Panc1 (cell line): ENCODE data around the gene SPTLC2. TPM values are rescaled to one million over a fixed set of nuclear protein-coding genes. Genes with fewer than 3 reads are reported as not detected.

ENCODE experiments used
- ATAC-seq: fragments of 200-7000 bp; cut with Tn5 transposase; 2 replicates; pipeline ENCODE4 v1.9.1; 2020; ENCODE audit warnings: mild to moderate bottlenecking, moderate library complexity
- BruUV-seq: library from RNA; stranded (reverse); fragments of 400-500 nt; replicated peaks from 2 replicates; lab custom pipeline; 2021; lab: Mats Ljungman, UMichigan
- CTCF ChIA-PET: fragments of 300-600 bp; sonication (Branson Sonifier 250); formaldehyde crosslinking; loops from one replicate; lab custom pipeline; 2022; ENCODE audit warnings: antibody characterized with exemption; lab: Charles Lee
- POLR2A ChIA-PET: fragments of 300-600 bp; sonication (Branson Sonifier 250); formaldehyde crosslinking; loops from one replicate; lab custom pipeline; 2022; ENCODE audit warnings: antibody characterized with exemption; lab: Charles Lee
- DNase-seq: peaks from one replicate; pipeline ENCODE4 v3.0.0-alpha.2; 2010; ENCODE audit warnings: low read depth, low spot score
- H3K27ac ChIP-seq: 2 replicates; pipeline ENCODE4 v1.5.1; 2011; ENCODE audit warnings: mild to moderate bottlenecking, low read length, inconsistent platforms
- H3K27me3 ChIP-seq: fragments of 200-500 bp; sonication (Bioruptor generic); 2 replicates; pipeline ENCODE4 v1.6.0; 2014; ENCODE audit warnings: low read length, inconsistent platforms; ENCODE audit not compliant: control insufficient read depth, insufficient read depth
- H3K36me3 ChIP-seq: fragments of 200-500 bp; sonication (Bioruptor generic); 2 replicates; pipeline ENCODE4 v1.5.1; 2014; ENCODE audit warnings: inconsistent platforms, mild to moderate bottlenecking, low read length, moderate library complexity; ENCODE audit not compliant: control insufficient read depth, insufficient read depth
- H3K4me1 ChIP-seq: 2 replicates; pipeline ENCODE4 v1.5.1; 2011; ENCODE audit warnings: inconsistent platforms, mild to moderate bottlenecking, low read length, moderate library complexity; ENCODE audit not compliant: control insufficient read depth, insufficient read depth
- H3K4me3 ChIP-seq, 2 experiments: 2 replicates each; pipeline ENCODE4 v1.5.1; 2011 to 2012; ENCODE audit warnings: low read depth in 2 of 2, low read length in 2 of 2, mild to moderate bottlenecking in 2 of 2, inconsistent platforms in 1 of 2, moderate library complexity in 1 of 2
- H3K9me3 ChIP-seq: fragments of 200-500 bp; sonication (Bioruptor generic); 2 replicates; pipeline ENCODE4 v1.5.1; 2014; ENCODE audit warnings: low read depth, mild to moderate bottlenecking, inconsistent platforms, low read length, moderate library complexity; ENCODE audit not compliant: control insufficient read depth, insufficient read depth
- CTCF ChIP-seq: fragments of 450-650 bp; IDR thresholded peaks from 2 replicates; pipeline ENCODE4 v1.5.1; 2017; ENCODE audit warnings: mild to moderate bottlenecking
- POLR2AphosphoS5 ChIP-seq: IDR thresholded peaks from 2 replicates; pipeline ENCODE4 v1.6.1; 2012; ENCODE audit warnings: mild to moderate bottlenecking, low read depth, low read length, moderate library complexity
- REST ChIP-seq, 2 experiments: IDR thresholded peaks; 2 replicates each; pipeline ENCODE4 v1.6.1; 2011 to 2012; ENCODE audit warnings: low read depth in 2 of 2, control low read depth in 1 of 2, low read length in 1 of 2, mild to moderate bottlenecking in 1 of 2, moderate library complexity in 1 of 2; ENCODE audit not compliant: insufficient read depth in 1 of 2
- SIN3A ChIP-seq: IDR thresholded peaks from 2 replicates; pipeline ENCODE4 v1.6.1; 2012; ENCODE audit warnings: low read depth, mild to moderate bottlenecking, low read length, moderate library complexity, borderline replicate concordance; ENCODE audit not compliant: insufficient read depth
- TCF7L2 ChIP-seq: IDR thresholded peaks from 2 replicates; pipeline ENCODE4 v1.6.1; 2011; ENCODE audit warnings: mild to moderate bottlenecking, low read depth, low read length, inconsistent platforms
- in situ Hi-C: cut with HindIII; loops from 2 replicates; pipeline ENCODE4 v1.10.0; 2016; ENCODE audit warnings: low sequenced_read_pairs, low pct_unique_long_range_greater_than_20kb
- intact Hi-C: fragments of 100-400 bp; cut with micrococcal nuclease; formaldehyde crosslinking; loops from one replicate; pipeline ENCODE4 v1.10.0; 2022; ENCODE audit not compliant: unreplicated experiment
- total RNA-seq: library from RNA; stranded (reverse); gene quantifications from one replicate; pipeline ENCODE4 v1.2.1, GENCODE V29; 2021; ENCODE audit not compliant: unreplicated experiment

Gene SPTLC2
- total RNA-seq, 1 experiment from 2014 or later = 21.0 TPM

- BruUV-seq = no TSS peak
- intact Hi-C loops (no loop called here), in situ Hi-C loops (no loop called here)
- H3K4me1 ChIP-seq = peaks cover 11% of the 10 kb centered on the region
- POLR2A ChIA-PET = no interaction called here
- CTCF ChIA-PET = no interaction called here
- no peak for TF ChIP-seq TCF7L2
- TF ChIP-seq CTCF = no peak
- no peak for TF ChIP-seq REST (IDR thresholded peaks at IDR 0.05; ENCODE audit: insufficient read depth in 1 of 2, low read depth in 2 of 2, low read length in 1 of 2)
- TF ChIP-seq SIN3A = 0 out of 2 replicates have a peak, but pooled peaks have one; percentile 18
- no peak for TF ChIP-seq POLR2AphosphoS5
- no peaks in the 10 kb centered on the region for H3K9me3 ChIP-seq
- peak overlapping the region; percentile 98 for H3K27ac ChIP-seq
- DNase-seq (no peak), ATAC-seq (0 out of 2 replicates have a peak, but pooled peaks have one; percentile 7)
- H3K4me3 ChIP-seq = peak overlapping the region; percentile 75 to 98
- peaks cover 32% of the 10 kb centered on the region for H3K36me3 ChIP-seq
- no peaks in the 10 kb centered on the region for H3K27me3 ChIP-seq
Measured at GRCh38 chr14:77458249-77458950, 158.0 kb downstream of the SPTLC2 start.

- peak; percentile 97 for DNase-seq
- intact Hi-C loops = no loop called here
- peaks cover 31% of the 10 kb centered on the region for H3K36me3 ChIP-seq
- in situ Hi-C loops = no loop called here
- peak; percentile 99 for ATAC-seq
- H3K27ac ChIP-seq = peak within 1 kb of the TSS; percentile 98
- H3K27me3 ChIP-seq = no peaks in the 10 kb centered on the region
- H3K4me3 ChIP-seq = peak within 1 kb of the TSS; percentile 75 to 98
- CTCF ChIA-PET = no interaction called here
- TF ChIP-seq REST (IDR thresholded peaks at IDR 0.05; ENCODE audit: insufficient read depth in 1 of 2, low read depth in 2 of 2, low read length in 1 of 2) (no peak), CTCF (no peak), SIN3A (0 out of 2 replicates have a peak, but pooled peaks have one; percentile 71), POLR2AphosphoS5 (peak; percentile 51), TCF7L2 (0 out of 2 replicates have a peak, but pooled peaks have one; percentile 23)
- peaks cover 11% of the 10 kb centered on the region for H3K4me1 ChIP-seq
- POLR2A ChIA-PET = no interaction called here
- no peaks in the 10 kb centered on the region for H3K9me3 ChIP-seq
- BruUV-seq = no TSS peak
Measured at GRCh38 chr14:77457522-77458248, 158.8 kb downstream of the SPTLC2 start, which contains the start of the genes AHSA1 and VIPAS39. AHSA1 (plus strand) TSS chr14:77458093; CDS start chr14:77458190, 97 bp downstream. VIPAS39 (minus strand) TSS chr14:77457601; CDS start chr14:77454102, 3,499 bp downstream.
